ENCODE data around the gene PTRHD1. TPM values are rescaled to one million over a fixed set of nuclear protein-coding genes. Genes with fewer than 3 reads are reported as not detected.

Gene PTRHD1
- total RNA-seq, 1 experiment from 2014 or later = 24.9 TPM

GRCh38 chr2:24830351-24830750 is 37.2 kb upstream of the PTRHD1 start:
- no peak for DNase-seq (ENCODE audit: low spot score)

- DNase-seq (ENCODE audit: low spot score) = no peak
These were observed 35.2 kb upstream of the PTRHD1 start for GRCh38 chr2:24828238-24828996.

DNA sequence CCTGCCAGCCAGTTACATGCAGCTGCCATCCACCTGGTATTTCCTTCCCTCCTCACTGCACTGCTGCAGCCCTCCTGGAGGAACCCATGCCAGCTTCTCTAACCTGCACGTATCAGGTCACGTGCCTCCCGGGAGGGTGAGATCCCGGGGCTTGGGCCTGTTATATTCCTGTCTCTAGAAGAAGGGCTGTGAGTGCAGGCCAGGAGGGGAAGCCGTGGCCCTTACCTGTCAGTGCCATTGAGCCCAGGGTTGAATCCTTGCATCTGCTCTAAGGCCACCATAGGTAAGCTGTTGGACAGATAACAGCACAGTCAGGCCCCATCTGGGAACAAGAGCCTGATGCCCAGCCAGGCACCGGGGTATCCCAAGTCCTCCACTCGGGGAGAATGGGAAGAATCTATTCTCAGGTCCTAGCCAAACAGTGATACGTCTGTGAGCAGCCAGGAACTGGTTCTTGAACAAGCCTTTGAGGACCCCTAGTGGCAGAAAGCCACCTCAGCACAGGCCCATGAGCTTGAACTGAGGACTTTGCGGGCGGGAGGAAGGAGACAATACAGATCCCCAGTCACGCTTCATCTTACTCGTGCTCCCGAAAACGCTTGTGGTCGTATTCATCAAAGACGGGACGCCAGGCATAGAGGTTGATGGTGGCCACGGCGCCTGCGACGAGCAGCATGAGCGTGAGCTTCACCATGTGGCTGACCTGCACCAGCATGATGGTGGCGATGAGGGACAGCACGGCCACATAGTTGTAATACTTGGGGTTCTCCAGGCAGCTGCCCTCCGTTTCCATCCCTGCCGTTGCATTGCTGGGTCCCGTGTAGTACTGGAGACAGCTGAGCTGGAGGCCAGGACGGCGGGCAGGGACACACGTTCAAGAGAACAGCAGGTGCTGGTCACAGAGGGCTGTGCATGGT is 34.4 kb upstream of the PTRHD1 start:
- peak; percentile 62 for DNase-seq (ENCODE audit: low spot score)

GRCh38 chr2:24826773-24827145 is 33.6 kb upstream of the PTRHD1 start:
- no peak for DNase-seq (ENCODE audit: low spot score)

- DNase-seq (ENCODE audit: low spot score) = no peak
These were observed 32.9 kb upstream of the PTRHD1 start for GRCh38 chr2:24825883-24826772.

DNA sequence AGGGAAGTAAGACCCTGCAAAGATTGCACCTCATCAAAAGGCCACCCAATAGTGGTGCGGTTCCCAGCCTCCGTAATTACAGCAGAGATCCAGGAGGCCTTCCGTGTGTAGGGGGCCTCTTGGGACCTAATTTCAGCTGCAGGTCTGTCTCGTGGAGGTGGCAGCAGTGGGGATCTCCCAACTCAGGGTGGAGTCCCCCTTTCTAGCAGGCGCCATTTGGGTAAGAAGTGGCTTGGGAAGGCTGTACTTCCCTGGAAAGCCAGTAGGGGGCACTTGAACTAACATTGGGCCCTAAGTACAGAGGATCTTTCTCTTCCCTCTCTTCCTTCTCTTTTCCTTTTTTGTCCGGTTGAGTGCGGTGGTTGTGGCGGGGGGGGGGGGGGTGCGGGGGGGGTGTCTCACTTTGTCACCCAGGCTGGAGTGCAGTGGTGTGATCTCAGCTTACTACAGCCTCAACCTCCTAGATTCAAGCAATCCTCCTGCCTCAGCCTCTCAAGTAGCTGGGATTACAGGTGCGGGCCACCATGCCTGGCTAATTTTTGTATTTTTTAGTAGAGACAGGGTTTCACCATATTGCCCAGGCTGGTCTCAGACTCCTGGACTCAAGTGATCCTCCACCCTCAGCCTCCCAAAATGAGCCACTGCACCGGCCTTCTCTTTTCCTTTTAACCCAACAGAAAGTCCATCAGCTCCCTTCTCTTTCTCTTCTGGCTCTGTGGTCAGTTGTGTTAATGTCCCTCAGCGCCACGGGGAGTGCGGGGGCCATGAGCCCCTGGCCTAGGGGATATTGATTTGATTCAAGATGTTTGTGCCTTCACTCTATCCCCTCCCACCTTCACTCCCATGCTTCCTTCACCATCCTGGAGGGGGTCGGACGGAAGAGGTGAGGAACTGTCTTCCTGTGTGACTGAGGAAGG is 32.0 kb upstream of the PTRHD1 start:
- DNase-seq (ENCODE audit: low spot score) = no peak

GRCh38 chr2:24824071-24824588 is 30.9 kb upstream of the PTRHD1 start:
- DNase-seq (ENCODE audit: low spot score) = no peak

DNA sequence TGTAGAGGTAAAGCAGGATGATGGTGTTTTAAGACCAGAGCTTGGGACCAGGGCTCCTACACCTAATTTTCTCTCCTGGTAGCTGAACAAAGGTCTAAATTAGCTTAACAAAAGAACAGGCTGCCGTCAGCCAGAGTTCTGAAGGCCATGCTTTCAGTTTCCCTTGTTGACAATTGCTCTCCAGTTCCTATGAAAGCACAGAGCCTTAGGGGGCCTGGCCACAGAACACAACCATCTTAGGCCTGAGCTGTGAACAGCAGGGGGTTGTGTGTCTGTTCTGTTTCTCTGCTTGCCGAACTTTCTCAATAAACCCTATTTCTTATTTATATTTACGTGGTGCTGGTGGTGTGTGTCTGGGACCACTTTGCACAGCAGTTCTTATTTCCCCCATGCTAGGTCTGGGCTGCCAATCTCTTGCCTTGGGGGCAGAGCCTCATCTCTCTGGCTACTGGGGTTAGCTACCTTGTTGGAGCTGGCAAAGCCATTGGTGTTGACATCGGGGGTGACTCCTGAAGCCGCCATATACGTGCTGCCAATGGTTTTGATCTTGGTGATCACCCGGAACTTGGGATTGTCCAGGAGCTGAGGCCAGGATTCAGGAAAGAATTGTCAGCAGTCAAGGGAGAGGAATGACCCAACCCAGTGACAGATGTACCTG is 29.0 kb upstream of the PTRHD1 start:
- no peak for DNase-seq (ENCODE audit: low spot score)

GRCh38 chr2:24821433-24821891 is 28.3 kb upstream of the PTRHD1 start:
- no peak for DNase-seq (ENCODE audit: low spot score)

DNA sequence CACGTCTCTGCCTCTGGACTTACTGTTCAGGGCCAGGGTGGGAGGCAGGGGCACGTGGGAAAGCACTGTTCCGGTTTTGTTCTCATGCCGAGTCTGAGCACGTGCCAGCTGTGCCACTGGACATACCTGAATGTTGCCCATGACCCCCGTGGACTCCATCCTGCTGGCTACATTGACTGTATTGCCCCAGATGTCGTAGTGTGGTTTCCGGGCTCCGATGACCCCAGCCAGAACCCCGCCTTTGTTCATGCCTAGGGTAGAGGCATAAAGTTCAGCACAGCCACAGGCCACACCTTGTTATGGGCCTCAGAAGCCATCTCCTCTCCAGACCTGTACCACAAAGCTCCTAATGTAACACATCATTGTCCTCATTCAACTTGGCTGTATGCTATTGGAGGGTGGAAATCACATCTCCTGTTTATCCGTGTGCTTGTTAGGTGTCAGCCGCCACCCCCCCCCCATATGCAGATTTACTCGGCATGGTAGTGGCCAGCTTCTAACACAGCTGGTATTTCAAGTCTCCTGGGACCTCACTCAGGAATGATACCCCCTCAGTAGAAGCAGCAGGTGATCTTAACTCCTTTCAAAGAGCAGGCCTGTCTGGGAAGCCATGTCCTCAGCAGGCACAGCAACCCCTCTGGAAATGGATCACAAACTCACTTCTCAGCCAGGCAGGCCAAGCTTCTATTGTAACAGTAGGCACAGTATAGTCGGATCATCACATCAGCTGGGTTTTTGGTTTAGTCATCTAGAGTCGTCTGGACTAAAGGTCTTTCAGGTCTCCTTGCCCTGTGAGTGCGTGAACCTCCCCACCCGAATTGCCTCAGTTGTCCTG is 27.6 kb upstream of the PTRHD1 start:
- no peak for DNase-seq (ENCODE audit: low spot score)

DNA sequence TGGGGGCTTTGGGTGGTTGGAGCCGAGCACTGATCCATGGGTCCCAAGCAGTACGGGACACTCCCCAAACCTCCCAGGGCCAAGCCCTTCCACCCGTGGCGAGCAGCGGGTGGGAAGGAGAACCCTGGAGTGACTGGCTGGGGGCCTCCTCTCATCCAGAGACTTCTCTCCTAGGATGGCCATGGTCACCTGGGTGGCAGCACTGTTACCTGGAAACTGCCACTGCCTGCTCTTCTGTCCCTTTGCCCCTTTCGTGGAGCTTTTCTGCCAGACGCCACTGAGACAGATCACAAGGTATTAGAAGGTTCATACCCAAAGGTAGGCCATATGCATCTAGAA is 27.0 kb upstream of the PTRHD1 start:
- no peak for DNase-seq (ENCODE audit: low spot score)

DNA sequence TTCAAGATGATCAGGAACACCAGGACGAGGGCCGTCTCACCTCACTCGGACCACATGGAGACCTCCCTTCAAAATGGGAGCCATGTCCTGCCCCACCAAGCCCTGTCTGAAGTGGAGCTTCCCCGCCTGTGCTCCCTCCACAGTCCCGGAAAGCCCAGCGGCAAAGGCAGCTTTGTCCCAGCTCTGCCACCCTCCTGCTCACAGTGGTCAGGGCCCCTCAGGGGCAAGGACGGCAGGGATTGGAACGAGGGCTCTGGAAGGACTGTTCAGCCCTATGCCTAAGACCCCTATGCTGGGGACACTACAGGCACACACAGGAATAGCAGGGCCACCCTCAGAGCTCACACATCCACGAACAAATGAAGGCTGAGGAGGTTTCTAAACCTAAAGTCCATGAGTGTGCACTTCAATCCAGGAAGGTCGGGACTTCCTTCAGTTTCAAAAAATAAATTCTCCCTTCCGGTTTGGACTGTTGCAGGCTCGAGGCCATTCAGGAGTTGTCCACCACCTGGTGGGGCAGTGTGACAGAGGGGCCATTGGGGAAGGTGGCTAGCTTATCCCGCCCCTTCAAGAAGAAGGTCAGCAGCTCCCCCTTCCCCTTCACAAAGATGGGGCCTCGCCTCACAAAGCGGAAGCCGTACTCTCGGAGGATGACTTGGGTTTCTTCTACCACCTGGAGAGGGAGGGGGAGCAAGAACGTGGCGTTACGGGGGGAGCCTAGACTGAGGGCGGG is 26.4 kb upstream of the PTRHD1 start:
- DNase-seq (ENCODE audit: low spot score) = no peak

- no peak for DNase-seq (ENCODE audit: low spot score)
These were observed 25.6 kb upstream of the PTRHD1 start for GRCh38 chr2:24818721-24819167.

GRCh38 chr2:24816884-24817283 is 23.7 kb upstream of the PTRHD1 start:
- no peak for DNase-seq (ENCODE audit: low spot score)

DNA sequence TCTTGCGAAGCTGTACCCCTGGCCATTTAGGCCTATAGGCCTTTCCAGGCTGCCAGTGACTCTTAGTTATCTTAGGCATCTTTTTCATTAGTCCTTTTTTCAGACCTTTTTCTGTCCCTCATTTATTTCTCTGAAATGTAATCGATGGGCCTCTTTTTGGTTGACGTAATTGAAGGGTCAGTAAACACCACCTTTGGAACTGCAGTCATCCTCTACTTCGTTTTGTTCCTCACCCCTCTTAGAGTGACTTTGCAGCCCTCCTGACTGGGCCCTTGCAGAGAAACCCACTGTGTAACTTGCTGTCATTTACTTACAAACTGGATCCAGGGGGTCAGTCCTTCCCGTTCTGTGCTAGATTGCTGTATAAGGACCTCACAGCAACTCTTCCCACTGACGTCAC is 23.2 kb upstream of the PTRHD1 start:
- DNase-seq (ENCODE audit: low spot score) = no peak

DNA sequence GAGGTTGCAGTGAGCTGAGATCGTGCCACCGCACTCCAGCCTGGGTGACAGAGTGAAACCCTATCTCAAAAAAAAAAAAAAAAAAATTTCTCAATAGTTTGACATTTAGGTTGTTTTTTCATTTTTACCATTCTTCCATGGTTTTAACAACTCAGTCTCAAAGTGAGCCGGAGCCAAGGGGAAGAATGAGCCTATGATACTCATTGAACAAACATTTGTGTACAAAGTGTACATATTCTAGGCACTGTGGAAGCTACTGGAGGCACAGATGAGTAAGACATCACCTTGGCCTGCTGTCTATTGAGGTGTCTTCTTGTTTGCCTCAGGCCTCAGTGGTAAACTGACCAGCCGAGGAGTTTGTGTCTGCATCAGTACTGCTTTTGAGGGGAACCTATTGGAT is 22.0 kb upstream of the PTRHD1 start:
- no peak for DNase-seq (ENCODE audit: low spot score)

- no peak for DNase-seq (ENCODE audit: low spot score)
These were observed 21.3 kb upstream of the PTRHD1 start for GRCh38 chr2:24814516-24814915.

- no peak for DNase-seq (ENCODE audit: low spot score)
These were observed 20.5 kb upstream of the PTRHD1 start for GRCh38 chr2:24813691-24814137.
